K562 (cell line): ENCODE data around the gene KRT72. TPM values are rescaled to one million over a fixed set of nuclear protein-coding genes. Genes with fewer than 3 reads are reported as not detected.

Experiments used
- ATAC-seq: fragments of 200-7000 bp; cut with Tn5 transposase; 3 replicates; pipeline ENCODE4 v1.9.1; 2020; ENCODE audit warnings: moderate library complexity
- BruUV-seq: library from RNA; stranded (reverse); fragments of 400-500 nt; replicated peaks from 2 replicates; lab custom pipeline; 2021; lab: Mats Ljungman, UMichigan
- CTCF ChIA-PET: fragments of 300-600 bp; formaldehyde crosslinking; extraction: SDS; loops from one replicate; lab custom pipeline; 2021; ENCODE audit warnings: low intra/inter-chr PET ratio; lab: Yijun Ruan, JAX
- POLR2A ChIA-PET: fragments of 300-600, 350-650 bp; sonication (Branson Sonifier 250); formaldehyde crosslinking; extraction: SDS; loops from one replicate; lab custom pipeline; 2021; ENCODE audit warnings: antibody characterized with exemption, inconsistent platforms; lab: Yijun Ruan, JAX
- DNase-seq, 4 experiments: peaks; one replicate each; pipeline versions ENCODE4 v3.0.0 to v3.0.0-alpha.2; 2011 to 2018; ENCODE audit warnings: low spot score in 3 of 4, mixed read lengths in 3 of 4; ENCODE audit errors: extremely low read depth in 1 of 4
- FAIRE-seq: peaks from 2 replicates; lab custom pipeline; 2011; peaks lifted over from hg19 to GRCh38; lab: Jason Lieb, UNC
- H2AFZ ChIP-seq: 2 replicates; pipeline ENCODE4 v1.6.0; 2011; ENCODE audit warnings: low read depth, low read length, control low read depth, inconsistent platforms
- H3K27ac ChIP-seq: fragments of 200-600 bp; 3 replicates; pipeline ENCODE4 v1.8.0; 2011; ENCODE audit warnings: low read depth, mild to moderate bottlenecking, control low read depth, inconsistent platforms, low read length, moderate library complexity, mixed read lengths; ENCODE audit errors: extremely low read depth
- H3K27me3 ChIP-seq, 2 experiments: fragments of 300-600 bp in 1 of 2; 2 replicates in 1 of 2; 3 replicates in 1 of 2; pipeline versions ENCODE4 v1.6.0 to v1.8.0; 2011; ENCODE audit warnings: inconsistent platforms in 2 of 2, low read length in 2 of 2, mild to moderate bottlenecking in 1 of 2, mixed read lengths in 1 of 2, moderate library complexity in 1 of 2; ENCODE audit not compliant: control insufficient read depth in 2 of 2, insufficient read depth in 2 of 2
- H3K36me3 ChIP-seq: fragments of 300-600 bp; 3 replicates; pipeline ENCODE4 v1.8.0; 2011; ENCODE audit warnings: mild to moderate bottlenecking, low read length, inconsistent platforms; ENCODE audit not compliant: control insufficient read depth, insufficient read depth
- H3K4me1 ChIP-seq, 2 experiments: fragments of 200-600 bp in 1 of 2; replicated peaks in 1 of 2; 2 replicates in 1 of 2; 3 replicates in 1 of 2; pipeline versions ENCODE4 v1.5.1 to v1.8.0; 2011; ENCODE audit warnings: inconsistent platforms in 2 of 2, low read length in 2 of 2, mild to moderate bottlenecking in 1 of 2, mixed read lengths in 1 of 2, moderate library complexity in 1 of 2; ENCODE audit not compliant: control insufficient read depth in 2 of 2, insufficient read depth in 2 of 2
- H3K4me2 ChIP-seq: 2 replicates; pipeline ENCODE4 v1.6.1; 2011; ENCODE audit warnings: low read length, control low read depth, inconsistent platforms, mixed read lengths; ENCODE audit not compliant: insufficient read depth
- H3K4me3 ChIP-seq: fragments of 200-600 bp; sonication (generic), shearing (Covaris generic); 2 replicates; pipeline ENCODE4 v1.5.1; 2016; ENCODE audit warnings: control low read depth, inconsistent platforms
- H3K79me2 ChIP-seq: fragments of 200-600 bp; 3 replicates; pipeline ENCODE4 v1.8.0; 2011; ENCODE audit warnings: low read length, inconsistent platforms; ENCODE audit not compliant: control insufficient read depth, insufficient read depth
- H3K9ac ChIP-seq, 2 experiments: 2 replicates each; pipeline versions ENCODE4 v1.6.0 to v1.6.1; 2011; ENCODE audit warnings: low read depth in 2 of 2, low read length in 2 of 2, control low read depth in 1 of 2, inconsistent platforms in 1 of 2, mild to moderate bottlenecking in 1 of 2, mixed read lengths in 1 of 2; ENCODE audit not compliant: insufficient read depth in 1 of 2
- H3K9me1 ChIP-seq: one replicate; pipeline ENCODE4 v1.6.0; 2011; ENCODE audit warnings: inconsistent platforms, mild to moderate bottlenecking, low read length, moderate library complexity; ENCODE audit not compliant: control insufficient read depth, insufficient read depth
- H3K9me3 ChIP-seq: replicated peaks from 2 replicates; pipeline ENCODE4 v1.5.1; 2011; ENCODE audit warnings: low read depth, low read length, inconsistent platforms; ENCODE audit not compliant: control insufficient read depth, insufficient read depth
- H4K20me1 ChIP-seq: replicated peaks from 2 replicates; pipeline ENCODE4 v1.6.1; 2011; ENCODE audit warnings: low read length, inconsistent platforms, mixed read lengths; ENCODE audit not compliant: control insufficient read depth, insufficient read depth
- ARID3A ChIP-seq: IDR thresholded peaks from 2 replicates; pipeline ENCODE4 v1.6.1; 2012; ENCODE audit warnings: low read depth, low read length, improper control_type of control experiment, borderline replicate concordance
- CBX3 ChIP-seq, 2 experiments: IDR thresholded peaks; 1 replicate in 1 of 2; 2 replicates in 1 of 2; pipeline ENCODE4 v1.6.1; 2012; ENCODE audit warnings: inconsistent platforms in 2 of 2, low read length in 2 of 2, borderline replicate concordance in 1 of 2, control low read depth in 1 of 2
- CTCF ChIP-seq, 3 experiments: IDR thresholded peaks in 2 of 3; conservative IDR thresholded peaks in 1 of 3; 2 replicates each; pipeline ENCODE4 v1.5.1; 2011 to 2012; ENCODE audit warnings: low read length in 3 of 3, mild to moderate bottlenecking in 3 of 3, control low read depth in 2 of 3, improper control_type of control experiment in 1 of 3, inconsistent platforms in 1 of 3, low read depth in 1 of 3, mixed read lengths in 1 of 3, moderate library complexity in 1 of 3; ENCODE audit not compliant: insufficient read depth in 2 of 3
- EP300 ChIP-seq: IDR thresholded peaks from 2 replicates; pipeline ENCODE4 v1.6.1; 2012; ENCODE audit warnings: low read length, improper control_type of control experiment
- MAFG ChIP-seq: fragments of 450-650 bp; conservative IDR thresholded peaks from 2 replicates; pipeline ENCODE4 v1.6.1; 2016; ENCODE audit warnings: missing genetic modification characterization, missing compliant biosample characterization
- NR4A1 ChIP-seq, 2 experiments: fragments of 250-450 bp in 1 of 2; fragments of 450-650 bp in 1 of 2; sonication (Bioruptor Pico) in 1 of 2; IDR thresholded peaks; 2 replicates each; pipeline versions ENCODE4 v1.4.0 to v1.6.1; 2016 to 2020; ENCODE audit warnings: mild to moderate bottlenecking in 2 of 2, missing compliant biosample characterization in 1 of 2, missing genetic modification characterization in 1 of 2, moderate library complexity in 1 of 2
- SIN3A ChIP-seq, 2 experiments: fragments of 150-350 bp in 1 of 2; IDR thresholded peaks; 2 replicates each; pipeline ENCODE4 v1.6.1; 2011 to 2016; ENCODE audit warnings: borderline replicate concordance in 2 of 2, low read depth in 2 of 2, low read length in 2 of 2, mild to moderate bottlenecking in 2 of 2, moderate library complexity in 2 of 2; ENCODE audit not compliant: control insufficient read depth in 1 of 2
- THAP7 ChIP-seq: fragments of 250-450 bp; sonication (Bioruptor Pico); IDR thresholded peaks from 2 replicates; pipeline ENCODE4 v1.5.0; 2021
- ZNF316 ChIP-seq: fragments of 450-650 bp; IDR thresholded peaks from 2 replicates; pipeline ENCODE4 v1.6.1; 2016
- WGBS: fragments of 100-300 bp; shearing (Covaris generic); methylation state at CpG from one replicate; pipeline ENCODE4 v1.1.6; 2016; ENCODE audit warnings: low coverage, mixed read lengths; ENCODE audit not compliant: insufficient coverage; ENCODE audit errors: missing lambda C conversion rate; 5-methylcytosine and 5-hydroxymethylcytosine counted together
- in situ Hi-C: fragments of 300-500 bp; cut with MboI; formaldehyde crosslinking; loops from 4 replicates; pipeline ENCODE4 v1.15.0; 2018; ENCODE audit warnings: inconsistent platforms, mixed read lengths
- intact Hi-C: fragments of 100-400 bp; cut with micrococcal nuclease; formaldehyde crosslinking; loops from 2 replicates; pipeline ENCODE4 v1.14.2; 2022
- polyA plus RNA-seq, 8 experiments: library from polyadenylated mRNA; depleted of rRNA in 4 of 8; stranded (reverse) in 5 of 8; unstranded in 3 of 8; fragments of >200 nt; fragmentation: Nextera tagmentation in 2 of 8; fragmentation: Illumina TruSeq in 1 of 8; extraction: Ambion mirVana in 2 of 8; extraction: Trizol in 1 of 8; gene quantifications; 2 replicates each; pipeline versions ENCODE4 v1.2.1 to v1.2.3, GENCODE V29; 2011 to 2014; ENCODE audit warnings: inconsistent platforms in 1 of 8, missing spikeins in 1 of 8
- total RNA-seq, 7 experiments: library from RNA; depleted of rRNA in 6 of 7; stranded (reverse); fragments of >200 nt in 6 of 7; fragmentation: Illumina TruSeq in 2 of 7; extraction: Trizol in 2 of 7; gene quantifications; 2 replicates each; pipeline versions ENCODE4 v1.2.1 to v1.2.3, GENCODE V29; 2011 to 2021; ENCODE audit warnings: low replicate concordance in 1 of 7

Gene KRT72
- total and polyA plus RNA-seq, 9 of the 15 experiments (the other 6 are each of a cell fraction or from before 2014, with no cell fraction given) = not detected

- no peak for FAIRE-seq
- no peaks in the 10 kb centered on the region for H3K4me1 ChIP-seq
- intact Hi-C loops (no loop called here), in situ Hi-C loops (no loop called here)
- no TSS peak for BruUV-seq
- 0 out of 2 replicates have a peak, but pooled peaks have one; percentile 11 for TF ChIP-seq MAFG
- peak; percentile 20; the same call in 1 of the 2 replicates for TF ChIP-seq ZNF316
- no peak for TF ChIP-seq THAP7
- no peak overlapping the region for H3K4me3 ChIP-seq
- WGBS = 0% methylated on average over 4 of the region's 4 CpGs
- no peaks in the 10 kb centered on the region for H3K79me2 ChIP-seq
- H3K36me3 ChIP-seq = no peaks in the 10 kb centered on the region
- no peak for DNase-seq
- no peak overlapping the region for H2AFZ ChIP-seq
- H3K9me3 ChIP-seq = no peaks in the 10 kb centered on the region
- H3K27ac ChIP-seq = no peak overlapping the region
- H3K27me3 ChIP-seq = peaks cover 0 to 28% of the 10 kb centered on the region in 2 experiments; a peak in 2 of 5 replicates
- H3K9me1 ChIP-seq = no peaks in the 10 kb centered on the region
- ChIA-PET POLR2A (interaction anchor here (0.6 to 1.6 kb wide), 3 partner anchors 10 to 125 kb away, joined by 3 to 8 read pairs (median 3); no protein-coding TSS in a partner anchor), CTCF (no interaction called here)
- no peak for ATAC-seq
- H4K20me1 ChIP-seq = no peaks in the 10 kb centered on the region
- H3K9ac ChIP-seq = no peak overlapping the region
- no peak overlapping the region for H3K4me2 ChIP-seq
These were observed 41.3 kb downstream of the KRT72 start for GRCh38 chr12:52559979-52560378.

- Histone ChIP-seq H3K9ac (no peak overlapping the region), H3K9me1 (no peaks in the 10 kb centered on the region), H3K79me2 (no peaks in the 10 kb centered on the region), H4K20me1 (no peaks in the 10 kb centered on the region; the same call in 1 of the 2 replicates), H2AFZ (no peak overlapping the region), H3K4me1 (no peaks in the 10 kb centered on the region), H3K9me3 (no peaks in the 10 kb centered on the region), H3K36me3 (no peaks in the 10 kb centered on the region), H3K4me3 (no peak overlapping the region), H3K27me3 (peaks cover 0 to 26% of the 10 kb centered on the region in 2 experiments; a peak in 2 of 5 replicates), H3K4me2 (no peak overlapping the region)
- ATAC-seq (no peak), FAIRE-seq (no peak), DNase-seq (no peak)
- ChIA-PET POLR2A (interaction anchor here (0.6 kb wide), 1 partner anchor 1513 kb away, joined by 3 read pairs; no protein-coding TSS in a partner anchor), CTCF (no interaction called here)
- WGBS = 3% methylated on average over 8 of the region's 8 CpGs
- in situ Hi-C loops = no loop called here
- BruUV-seq = no TSS peak
- intact Hi-C loops = no loop called here
- TF ChIP-seq NR4A1 (CRISPR knock-in tag; IDR thresholded peaks at IDR 0.05) = no peak
- TF ChIP-seq NR4A1 (tag; IDR thresholded peaks at IDR 0.05) = no peak
- TF ChIP-seq CTCF (IDR thresholded peaks at IDR 0.05 in 2 of 3, conservative IDR thresholded peaks at IDR 0.05 in 1 of 3; ENCODE audit: insufficient read depth in 2 of 3, low read depth in 1 of 3, low read length in 3 of 3) = no peak
- no peak for TF ChIP-seq CBX3 (IDR thresholded peaks at IDR 0.05; ENCODE audit: borderline replicate concordance in 1 of 2, low read length in 2 of 2)
- TF ChIP-seq ARID3A = no peak
- TF ChIP-seq EP300 = no peak
- TF ChIP-seq SIN3A (IDR thresholded peaks at IDR 0.05; ENCODE audit: borderline replicate concordance in 2 of 2, control insufficient read depth in 1 of 2, low read depth in 2 of 2, low read length in 2 of 2) = no peak
- TF ChIP-seq, all 486 proteins: peak for 0
- H3K27ac ChIP-seq = no peak overlapping the region
These were observed 42.4 kb downstream of the KRT72 start for GRCh38 chr12:52558781-52559445.
